Kidney (tissue), 14 donors: Measurements from ENCODE around the gene ACP3. TPM values are rescaled to one million over a fixed set of nuclear protein-coding genes. Genes with fewer than 3 reads are reported as not detected.

Source experiments
- DNase-seq, 5 donors: peaks; one replicate each; pipeline ENCODE4 v3.0.0-alpha.2; 2013 to 2020
- FAIRE-seq: peaks from 2 replicates; lab custom pipeline; 2012; peaks lifted over from hg19 to GRCh38; lab: Jason Lieb, UNC
- H3K27ac ChIP-seq, 2 donors: one replicate each; pipeline ENCODE4 v1.7.0; 2013; ENCODE audit warnings: low read depth in 2 of 2, low read length in 2 of 2, inconsistent platforms in 1 of 2
- H3K27me3 ChIP-seq: one replicate; pipeline ENCODE4 v1.7.1; 2013; ENCODE audit warnings: low read length, inconsistent platforms; ENCODE audit not compliant: control insufficient read depth, insufficient read depth
- H3K36me3 ChIP-seq, 3 donors: one replicate each; pipeline versions ENCODE4 v1.7.0 to v1.7.1; 2013; ENCODE audit warnings: low read length in 3 of 3, control low read depth in 1 of 3, inconsistent platforms in 1 of 3; ENCODE audit not compliant: insufficient read depth in 3 of 3, control insufficient read depth in 2 of 3
- H3K4me1 ChIP-seq, 3 donors: one replicate each; pipeline versions ENCODE4 v1.7.0 to v1.7.1; 2013; ENCODE audit warnings: low read length in 3 of 3, inconsistent platforms in 1 of 3, low read depth in 1 of 3; ENCODE audit not compliant: control insufficient read depth in 2 of 3, insufficient read depth in 2 of 3
- H3K4me3 ChIP-seq, 3 donors: one replicate each; pipeline versions ENCODE4 v1.7.0 to v1.8.1; 2013; ENCODE audit warnings: low read length in 3 of 3, control low read depth in 1 of 3, inconsistent platforms in 1 of 3
- H3K9ac ChIP-seq, 3 donors: one replicate each; pipeline versions ENCODE4 v1.7.0 to v1.7.1; 2013; ENCODE audit warnings: low read length in 3 of 3, control low read depth in 1 of 3, inconsistent platforms in 1 of 3
- H3K9me3 ChIP-seq, 3 donors: one replicate each; pipeline versions ENCODE4 v1.7.0 to v1.7.1; 2013; ENCODE audit warnings: low read length in 3 of 3, control low read depth in 1 of 3, inconsistent platforms in 1 of 3; ENCODE audit not compliant: control insufficient read depth in 2 of 3, insufficient read depth in 1 of 3
- CTCF ChIP-seq: IDR thresholded peaks from 3 replicates; pipeline ENCODE4 v1.5.1; 2012; ENCODE audit warnings: mild to moderate bottlenecking, moderate library complexity, borderline replicate concordance; ENCODE audit not compliant: insufficient read depth; ENCODE audit errors: extremely low read depth
- intact Hi-C: fragments of 100-400 bp; cut with DNase I; formaldehyde crosslinking; loops from one replicate; pipeline ENCODE4 v1.11.1; 2022
- polyA plus RNA-seq: library from polyadenylated mRNA; stranded (reverse); fragments of 350-450 nt; fragmentation: Illumina TruSeq; extraction: RNeasy Lipid Tissue Mini Kit (QIAGEN cat#74804); gene quantifications from one replicate; pipeline ENCODE4 v1.2.3, GENCODE V29; 2014; ENCODE audit warnings: low read depth, low replicate concordance; ENCODE audit not compliant: insufficient read depth
- total RNA-seq: library from RNA; stranded (reverse); fragmentation: NEBNext Ultra II Directional; extraction: Animal tissue kit (Norgen Biotek cat#: 25700); gene quantifications from one replicate; pipeline ENCODE4 v1.2.1, GENCODE V29; 2021
- donor health status: control.
- donor health status: control.
- donor health status: control.
- donor health status: control.
- donor health status: control.
- donor health status: DM: yes; HTN: yes; CAD: no.
- donor health status: Normal renal cell carcinoma (clear cell type).

Gene ACP3
- total and polyA plus RNA-seq, 2 donors from 2014 or later: 31.8 to 67.8 TPM

GRCh38 chr3:132311316-132311715 is 5.9 kb upstream of the ACP3 start:
- intact Hi-C loops: no loop called here
- Histone ChIP-seq H3K36me3 (no peaks in the 10 kb centered on the region), H3K4me1 (no peaks in the 10 kb centered on the region), H3K9ac (no peak overlapping the region), H3K9me3 (no peaks in the 10 kb centered on the region), H3K4me3 (no peak overlapping the region), H3K27me3 (no peaks in the 10 kb centered on the region), H3K27ac (no peak overlapping the region)
- DNase-seq (no peak), FAIRE-seq (no peak)
- no peak for TF ChIP-seq CTCF

DNA sequence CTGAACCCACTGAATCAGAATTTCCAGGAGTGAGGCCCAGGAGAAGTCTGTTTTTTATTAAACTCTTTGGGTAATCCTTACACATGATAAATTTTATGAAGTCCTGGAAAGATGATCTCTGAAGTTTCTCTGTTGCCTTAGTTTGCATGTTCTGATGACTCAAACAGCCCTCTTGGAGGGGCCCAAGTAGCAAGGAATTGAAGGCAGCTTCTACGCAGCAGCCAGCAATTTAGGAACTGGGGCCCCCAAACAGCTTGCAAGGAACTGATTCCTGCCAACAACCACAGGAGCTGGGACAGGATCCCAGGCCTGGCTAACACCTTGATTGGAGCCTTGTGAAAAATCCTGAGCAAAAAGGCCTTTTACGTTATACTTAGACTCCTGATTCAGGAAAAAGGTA is 5.4 kb upstream of the ACP3 start:
- no peaks in the 10 kb centered on the region for H3K36me3 ChIP-seq
- H3K4me1 ChIP-seq: no peaks in the 10 kb centered on the region
- no peak overlapping the region for H3K9ac ChIP-seq
- TF ChIP-seq CTCF: no peak
- intact Hi-C loops: no loop called here
- DNase-seq (no peak), FAIRE-seq (no peak)
- no peaks in the 10 kb centered on the region for H3K9me3 ChIP-seq
- H3K4me3 ChIP-seq: no peak overlapping the region
- no peak overlapping the region for H3K27ac ChIP-seq
- H3K27me3 ChIP-seq: no peaks in the 10 kb centered on the region

GRCh38 chr3:132315851-132316250 is 1.4 kb upstream of the ACP3 start:
- DNase-seq: no peak
- H3K27me3 ChIP-seq: no peaks in the 10 kb centered on the region
- intact Hi-C loops: no loop called here
- no peaks in the 10 kb centered on the region for H3K9me3 ChIP-seq
- no peaks in the 10 kb centered on the region for H3K36me3 ChIP-seq
- no peak overlapping the region for H3K4me3 ChIP-seq
- no peak for TF ChIP-seq CTCF
- peaks cover 0 to 2% (median 0%) of the 10 kb centered on the region in 3 donors for H3K4me1 ChIP-seq
- no peak for FAIRE-seq
- H3K9ac ChIP-seq: no peak overlapping the region
- H3K27ac ChIP-seq: no peak overlapping the region

DNA sequence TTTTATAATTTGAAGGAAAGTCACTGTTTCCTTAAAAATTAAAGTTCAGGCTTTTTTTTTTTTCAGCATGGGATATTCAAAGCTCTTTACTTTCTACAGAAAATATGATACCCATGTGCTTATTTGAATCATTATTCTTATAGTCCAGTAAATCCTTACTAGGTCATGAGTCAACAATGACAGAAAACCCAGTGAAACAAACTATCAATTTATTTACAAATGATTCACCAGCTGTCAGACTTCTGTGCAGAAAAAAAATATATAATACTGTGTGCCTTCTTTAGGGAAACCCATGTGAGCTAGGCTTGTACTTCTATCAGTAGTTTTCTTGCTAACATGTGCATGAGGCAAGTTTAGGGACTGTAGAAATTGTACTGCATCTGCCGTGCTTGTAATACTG is 1.2 kb downstream of the ACP3 start:
- no peak overlapping the region for H3K9ac ChIP-seq

More for the DNA sequence above, 1.2 kb downstream of the ACP3 start:
- Histone ChIP-seq H3K9me3 (no peaks in the 10 kb centered on the region), H3K4me1 (peaks cover 0 to 2% (median 0%) of the 10 kb centered on the region in 3 donors), H3K4me3 (peak overlapping the region; percentile 12 to 52 (median 44)), H3K36me3 (no peaks in the 10 kb centered on the region), H3K27me3 (no peaks in the 10 kb centered on the region), H3K27ac (no peak overlapping the region)
- TF ChIP-seq CTCF: no peak
- DNase-seq (peak in 2 of 5 donors; percentile 9 to 11), FAIRE-seq (no peak)
- intact Hi-C loops: no loop called here
